LNCAP (cell line): Measurements from ENCODE around the gene COL23A1.

Experiments used
- CTCF ChIP-seq: fragments of 450-650 bp; IDR thresholded peaks from 2 replicates; pipeline ENCODE4 v1.5.1; 2017; ENCODE audit warnings: mild to moderate bottlenecking

Gene COL23A1

GRCh38 chr5:178297751-178298150, 292.4 kb downstream of the COL23A1 start:
- no peak for TF ChIP-seq CTCF

- TF ChIP-seq CTCF = no peak
Measured at GRCh38 chr5:178296066-178296465, 294.1 kb downstream of the COL23A1 start.

- no peak for TF ChIP-seq CTCF
Measured at GRCh38 chr5:178295589-178295988, 294.6 kb downstream of the COL23A1 start.

- TF ChIP-seq CTCF = no peak
Measured at GRCh38 chr5:178293815-178294214, 296.4 kb downstream of the COL23A1 start.

- no peak for TF ChIP-seq CTCF
Measured at GRCh38 chr5:178293400-178293799, 296.8 kb downstream of the COL23A1 start.

- TF ChIP-seq CTCF = no peak
Measured at GRCh38 chr5:178292826-178293205, 297.4 kb downstream of the COL23A1 start.

- no peak for TF ChIP-seq CTCF
Measured at GRCh38 chr5:178291969-178292825, 298.0 kb downstream of the COL23A1 start.

- no peak for TF ChIP-seq CTCF
Measured at GRCh38 chr5:178291161-178291561, 299.0 kb downstream of the COL23A1 start.
